HCT116 (cell line): Measurements from ENCODE around the gene ARSB. TPM values are rescaled to one million over a fixed set of nuclear protein-coding genes. Genes with fewer than 3 reads are reported as not detected.

Experiments used
- ATAC-seq: fragments of 200-7000 bp; cut with Tn5 transposase; 2 replicates; pipeline ENCODE4 v1.9.1; 2020; ENCODE audit warnings: mild to moderate bottlenecking, moderate library complexity
- BruUV-seq: library from RNA; stranded (reverse); fragments of 400-500 nt; replicated peaks from 2 replicates; lab custom pipeline; 2021; lab: Mats Ljungman, UMichigan
- CTCF ChIA-PET: fragments of 300-600 bp; sonication (Branson Sonifier 250); formaldehyde crosslinking; loops from one replicate; lab custom pipeline; 2021; ENCODE audit warnings: antibody characterized with exemption; lab: Charles Lee
- POLR2A ChIA-PET: fragments of 300-600, 350-600 bp; sonication (Branson Sonifier 250); formaldehyde crosslinking; loops from one replicate; lab custom pipeline; 2021; ENCODE audit warnings: antibody characterized with exemption; lab: Charles Lee
- RAD21 ChIA-PET, 2 experiments: fragments of 300-600 bp; sonication (Branson Sonifier 250); formaldehyde crosslinking; loops; one replicate each; lab custom pipeline; 2023; ENCODE audit warnings: low total read pairs in 2 of 2; ENCODE audit not compliant: uncharacterized antibody in 2 of 2, unreplicated experiment in 2 of 2, low non-redundant PET in 1 of 2; lab: Charles Lee
- DNase-seq: peaks from one replicate; pipeline ENCODE4 v3.0.0-alpha.2; 2010; ENCODE audit warnings: low read depth, low spot score
- H2AFZ ChIP-seq: fragments of 200-600 bp; shearing (Covaris generic), sonication (generic); 2 replicates; pipeline ENCODE4 v1.6.1; 2017; ENCODE audit warnings: low read depth, mixed run types, mixed read lengths, antibody characterized with exemption, low read length; ENCODE audit not compliant: poor library complexity, severe bottlenecking
- H3K27ac ChIP-seq: 2 replicates; pipeline ENCODE4 v1.5.1; 2012; ENCODE audit warnings: low read depth, low read length
- H3K27me3 ChIP-seq: fragments of 200-600 bp; sonication (generic); 2 replicates; pipeline ENCODE4 v1.6.1; 2016; ENCODE audit warnings: mixed run types, low read length, mixed read lengths; ENCODE audit not compliant: insufficient read depth
- H3K36me3 ChIP-seq, 2 experiments: fragments of 200-500 bp in 1 of 2; fragments of 200-600 bp in 1 of 2; sonication (Bioruptor generic) in 1 of 2; sonication (generic) in 1 of 2; 2 replicates each; pipeline versions ENCODE4 v1.5.1 to v1.6.1; 2014 to 2016; ENCODE audit warnings: low read length in 2 of 2, inconsistent platforms in 1 of 2, mixed read lengths in 1 of 2, mixed run types in 1 of 2; ENCODE audit not compliant: insufficient read depth in 2 of 2, control insufficient read depth in 1 of 2
- H3K4me1 ChIP-seq, 2 experiments: fragments of 200-600 bp in 1 of 2; sonication (generic) in 1 of 2; 2 replicates each; pipeline versions ENCODE4 v1.5.1 to v1.6.1; 2012 to 2017; ENCODE audit warnings: low read length in 2 of 2, inconsistent platforms in 1 of 2, mild to moderate bottlenecking in 1 of 2, mixed read lengths in 1 of 2, mixed run types in 1 of 2, moderate library complexity in 1 of 2; ENCODE audit not compliant: insufficient read depth in 2 of 2, control insufficient read depth in 1 of 2
- H3K4me2 ChIP-seq: fragments of 200-600 bp; sonication (generic); 2 replicates; pipeline ENCODE4 v1.6.1; 2017; ENCODE audit warnings: mixed run types, low read length, mixed read lengths
- H3K4me3 ChIP-seq, 2 experiments: fragments of 200-600 bp in 1 of 2; sonication (generic) in 1 of 2; replicated peaks in 1 of 2; 2 replicates each; pipeline ENCODE4 v1.5.1; 2011 to 2016; ENCODE audit warnings: low read length in 2 of 2, control low read depth in 1 of 2, low read depth in 1 of 2, mild to moderate bottlenecking in 1 of 2, mixed read lengths in 1 of 2, mixed run types in 1 of 2
- H3K79me2 ChIP-seq: fragments of 200-600 bp; sonication (generic); 2 replicates; pipeline ENCODE4 v1.6.1; 2017; ENCODE audit warnings: mild to moderate bottlenecking, mixed run types, low read length, moderate library complexity, mixed read lengths; ENCODE audit not compliant: insufficient read depth
- H3K9ac ChIP-seq: fragments of 200-600 bp; sonication (generic); 2 replicates; pipeline ENCODE4 v1.6.1; 2016; ENCODE audit warnings: low read length, mixed read lengths
- H3K9me2 ChIP-seq: fragments of 200-600 bp; sonication (generic), shearing (Covaris generic); 2 replicates; pipeline ENCODE4 v1.6.1; 2017; ENCODE audit warnings: mixed run types, mild to moderate bottlenecking, moderate library complexity; ENCODE audit not compliant: insufficient read depth
- H3K9me3 ChIP-seq, 2 experiments: fragments of 200-500 bp in 1 of 2; fragments of 200-600 bp in 1 of 2; sonication (Bioruptor generic) in 1 of 2; sonication (generic) in 1 of 2; 2 replicates each; pipeline ENCODE4 v1.6.1; 2014 to 2017; ENCODE audit warnings: low read length in 2 of 2, mixed read lengths in 2 of 2, inconsistent platforms in 1 of 2, low read depth in 1 of 2, mild to moderate bottlenecking in 1 of 2, mixed run types in 1 of 2, moderate library complexity in 1 of 2; ENCODE audit not compliant: control insufficient read depth in 1 of 2, insufficient read depth in 1 of 2
- H4K20me1 ChIP-seq: fragments of 200-600 bp; sonication (generic), shearing (Covaris generic); 2 replicates; pipeline ENCODE4 v1.6.1; 2017; ENCODE audit warnings: mixed run types, mild to moderate bottlenecking, moderate library complexity; ENCODE audit not compliant: insufficient read depth
- CBX3 ChIP-seq: IDR thresholded peaks from 2 replicates; pipeline ENCODE4 v1.6.1; 2012; ENCODE audit warnings: low read depth
- CEBPB ChIP-seq: IDR thresholded peaks from 2 replicates; pipeline ENCODE4 v1.6.1; 2012; ENCODE audit warnings: low read depth
- ELF1 ChIP-seq: IDR thresholded peaks from 2 replicates; pipeline ENCODE4 v1.6.1; 2012; ENCODE audit warnings: low read depth, borderline replicate concordance
- EZH2 ChIP-seq: fragments of 200-600 bp; sonication (generic); IDR thresholded peaks from 2 replicates; pipeline ENCODE4 v1.6.1; 2017; ENCODE audit warnings: antibody characterized with exemption, mixed run types
- EZH2phosphoT487 ChIP-seq: fragments of 200-600 bp; IDR thresholded peaks from 2 replicates; pipeline ENCODE4 v1.6.1; 2018; ENCODE audit warnings: antibody characterized with exemption, borderline replicate concordance
- FOSL1 ChIP-seq: IDR thresholded peaks from 2 replicates; pipeline ENCODE4 v1.6.1; 2012; ENCODE audit warnings: low read depth
- JUND ChIP-seq: IDR thresholded peaks from 2 replicates; pipeline ENCODE4 v1.6.1; 2012
- POLR2AphosphoS5 ChIP-seq: IDR thresholded peaks from 2 replicates; pipeline ENCODE4 v1.6.1; 2011; ENCODE audit warnings: mild to moderate bottlenecking, low read depth, low read length, moderate library complexity
- RAD21 ChIP-seq: IDR thresholded peaks from 2 replicates; pipeline ENCODE4 v1.6.1; 2012; ENCODE audit warnings: low read depth, mild to moderate bottlenecking
- SP1 ChIP-seq: IDR thresholded peaks from 2 replicates; pipeline ENCODE4 v1.6.1; 2012; ENCODE audit warnings: low read depth
- YY1 ChIP-seq: IDR thresholded peaks from 2 replicates; pipeline ENCODE4 v1.6.1; 2011; ENCODE audit warnings: low read length, low read depth, moderate library complexity, mild to moderate bottlenecking; ENCODE audit not compliant: insufficient replicate concordance; ENCODE audit errors: extremely low read depth
- ZFX ChIP-seq: fragments of 450-650 bp; IDR thresholded peaks from 2 replicates; pipeline ENCODE4 v1.6.1; 2017
- ZNF274 ChIP-seq: fragments of 200-500 bp; sonication (Bioruptor generic); IDR thresholded peaks from 2 replicates; pipeline ENCODE4 v1.6.1; 2014; ENCODE audit warnings: mild to moderate bottlenecking, low read depth, low read length, inconsistent platforms
- intact Hi-C: fragments of 100-400 bp; cut with micrococcal nuclease; formaldehyde crosslinking; loops from 2 replicates; pipeline ENCODE4 v1.10.0; 2022
- total RNA-seq: library from RNA; stranded (reverse); gene quantifications from one replicate; pipeline ENCODE4 v1.2.1, GENCODE V29; 2021; ENCODE audit not compliant: unreplicated experiment
- TF ChIP-seq, protein P1 (sequence below), 3 experiments: fragments of 200-600 bp in 1 of 3; sonication (generic) in 1 of 3; IDR thresholded peaks in 2 of 3; conservative IDR thresholded peaks in 1 of 3; 2 replicates each; pipeline ENCODE4 v1.5.1; 2012 to 2017; ENCODE audit warnings: low read depth in 2 of 3, low read length in 2 of 3, antibody characterized with exemption in 1 of 3, borderline replicate concordance in 1 of 3, control low read depth in 1 of 3, mild to moderate bottlenecking in 1 of 3, mixed read lengths in 1 of 3, mixed run types in 1 of 3, moderate library complexity in 1 of 3; ENCODE audit not compliant: insufficient read depth in 1 of 3
- TF ChIP-seq, protein P2 (sequence below): IDR thresholded peaks from 2 replicates; pipeline ENCODE4 v1.6.1; 2012
- TF ChIP-seq, protein P3 (sequence below): IDR thresholded peaks from 2 replicates; pipeline ENCODE4 v1.6.1; 2011; ENCODE audit warnings: mild to moderate bottlenecking, low read length, moderate library complexity; ENCODE audit not compliant: insufficient replicate concordance; ENCODE audit errors: extremely low read depth
- TF ChIP-seq, protein P4 (sequence below): IDR thresholded peaks from 2 replicates; pipeline ENCODE4 v1.6.1; 2012

The ARSB gene
- total RNA-seq, 1 experiment from 2014 or later, result 4.8 TPM

DNA sequence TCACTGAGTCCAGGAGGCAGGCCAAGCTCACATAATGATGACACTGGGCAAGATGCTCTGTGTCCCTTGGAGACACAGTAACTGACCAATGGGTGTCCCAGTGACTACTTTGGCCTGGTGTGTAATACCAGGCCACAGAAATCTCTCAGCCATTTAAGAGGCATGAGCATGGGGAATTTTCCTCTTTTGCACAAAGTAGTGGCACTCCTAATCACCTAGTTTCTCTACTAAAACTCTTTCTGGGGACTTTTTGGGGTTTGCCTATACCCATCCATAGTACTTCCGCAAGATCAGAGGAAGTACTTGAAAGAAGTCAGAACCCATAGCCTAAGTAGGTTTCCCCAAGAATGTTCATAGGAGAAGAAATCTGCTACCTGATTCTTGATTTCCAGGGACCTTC lies 161.9 kb downstream of the ARSB start:
- H3K4me1 ChIP-seq, result no peaks in the 10 kb centered on the region
- TF ChIP-seq, protein P1, sequence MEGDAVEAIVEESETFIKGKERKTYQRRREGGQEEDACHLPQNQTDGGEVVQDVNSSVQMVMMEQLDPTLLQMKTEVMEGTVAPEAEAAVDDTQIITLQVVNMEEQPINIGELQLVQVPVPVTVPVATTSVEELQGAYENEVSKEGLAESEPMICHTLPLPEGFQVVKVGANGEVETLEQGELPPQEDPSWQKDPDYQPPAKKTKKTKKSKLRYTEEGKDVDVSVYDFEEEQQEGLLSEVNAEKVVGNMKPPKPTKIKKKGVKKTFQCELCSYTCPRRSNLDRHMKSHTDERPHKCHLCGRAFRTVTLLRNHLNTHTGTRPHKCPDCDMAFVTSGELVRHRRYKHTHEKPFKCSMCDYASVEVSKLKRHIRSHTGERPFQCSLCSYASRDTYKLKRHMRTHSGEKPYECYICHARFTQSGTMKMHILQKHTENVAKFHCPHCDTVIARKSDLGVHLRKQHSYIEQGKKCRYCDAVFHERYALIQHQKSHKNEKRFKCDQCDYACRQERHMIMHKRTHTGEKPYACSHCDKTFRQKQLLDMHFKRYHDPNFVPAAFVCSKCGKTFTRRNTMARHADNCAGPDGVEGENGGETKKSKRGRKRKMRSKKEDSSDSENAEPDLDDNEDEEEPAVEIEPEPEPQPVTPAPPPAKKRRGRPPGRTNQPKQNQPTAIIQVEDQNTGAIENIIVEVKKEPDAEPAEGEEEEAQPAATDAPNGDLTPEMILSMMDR (IDR thresholded peaks at IDR 0.05 in 2 of 3, conservative IDR thresholded peaks at IDR 0.05 in 1 of 3; ENCODE audit: borderline replicate concordance in 1 of 3, insufficient read depth in 1 of 3, low read depth in 2 of 3, low read length in 2 of 3), result no peak
- TF ChIP-seq, protein P2, sequence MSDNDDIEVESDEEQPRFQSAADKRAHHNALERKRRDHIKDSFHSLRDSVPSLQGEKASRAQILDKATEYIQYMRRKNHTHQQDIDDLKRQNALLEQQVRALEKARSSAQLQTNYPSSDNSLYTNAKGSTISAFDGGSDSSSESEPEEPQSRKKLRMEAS, result no peak
- TF ChIP-seq, protein P3, sequence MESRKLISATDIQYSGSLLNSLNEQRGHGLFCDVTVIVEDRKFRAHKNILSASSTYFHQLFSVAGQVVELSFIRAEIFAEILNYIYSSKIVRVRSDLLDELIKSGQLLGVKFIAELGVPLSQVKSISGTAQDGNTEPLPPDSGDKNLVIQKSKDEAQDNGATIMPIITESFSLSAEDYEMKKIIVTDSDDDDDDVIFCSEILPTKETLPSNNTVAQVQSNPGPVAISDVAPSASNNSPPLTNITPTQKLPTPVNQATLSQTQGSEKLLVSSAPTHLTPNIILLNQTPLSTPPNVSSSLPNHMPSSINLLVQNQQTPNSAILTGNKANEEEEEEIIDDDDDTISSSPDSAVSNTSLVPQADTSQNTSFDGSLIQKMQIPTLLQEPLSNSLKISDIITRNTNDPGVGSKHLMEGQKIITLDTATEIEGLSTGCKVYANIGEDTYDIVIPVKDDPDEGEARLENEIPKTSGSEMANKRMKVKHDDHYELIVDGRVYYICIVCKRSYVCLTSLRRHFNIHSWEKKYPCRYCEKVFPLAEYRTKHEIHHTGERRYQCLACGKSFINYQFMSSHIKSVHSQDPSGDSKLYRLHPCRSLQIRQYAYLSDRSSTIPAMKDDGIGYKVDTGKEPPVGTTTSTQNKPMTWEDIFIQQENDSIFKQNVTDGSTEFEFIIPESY, result no peak
- no peak for TF ChIP-seq RAD21
- no peak for TF ChIP-seq POLR2AphosphoS5
- TF ChIP-seq FOSL1, result no peak
- no peak for TF ChIP-seq ELF1
- no peak for TF ChIP-seq SP1
- TF ChIP-seq ZNF274, result no peak
- no peak for TF ChIP-seq ZFX
- TF ChIP-seq CEBPB, result no peak
- no peak for TF ChIP-seq EZH2
- TF ChIP-seq EZH2phosphoT487, result no peak
- TF ChIP-seq, protein P4, sequence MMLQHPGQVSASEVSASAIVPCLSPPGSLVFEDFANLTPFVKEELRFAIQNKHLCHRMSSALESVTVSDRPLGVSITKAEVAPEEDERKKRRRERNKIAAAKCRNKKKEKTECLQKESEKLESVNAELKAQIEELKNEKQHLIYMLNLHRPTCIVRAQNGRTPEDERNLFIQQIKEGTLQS, result no peak
- no peak for TF ChIP-seq JUND
- TF ChIP-seq CBX3, result no peak
- TF ChIP-seq YY1, result no peak
- H3K4me3 ChIP-seq, result no peak overlapping the region
- no peaks in the 10 kb centered on the region for H4K20me1 ChIP-seq
- H3K36me3 ChIP-seq, result no peaks in the 10 kb centered on the region
- no peak overlapping the region for H3K4me2 ChIP-seq
- intact Hi-C loops, result no loop called here
- H3K9me2 ChIP-seq, result no peaks in the 10 kb centered on the region
- no peak overlapping the region for H3K9ac ChIP-seq
- no peak overlapping the region for H3K27ac ChIP-seq
- H3K79me2 ChIP-seq, result no peaks in the 10 kb centered on the region
- H3K27me3 ChIP-seq, result no peaks in the 10 kb centered on the region
- ATAC-seq, result no peak
- ChIA-PET POLR2A (no interaction called here), CTCF (no interaction called here), RAD21 (no interaction called here)
- BruUV-seq, result no TSS peak
- no peak for DNase-seq
- no peak overlapping the region for H2AFZ ChIP-seq
- H3K9me3 ChIP-seq, result no peaks in the 10 kb centered on the region
